ENCODE measurements around the gene PAFAH2. TPM values are rescaled to one million over a fixed set of nuclear protein-coding genes. Genes with fewer than 3 reads are reported as not detected.
A peak's percentile ranks its signal among the peaks of the same experiment; 100 is the strongest.

The PAFAH2 gene
- total and polyA plus RNA-seq, 5 experiments from 2014 or later: 16.4 to 25.5 (median 24.6) TPM

- Mint-ChIP-seq H3K36me3 (no peaks in the 10 kb centered on the region), H3K4me1 (peaks cover 0 to 2% (median under 1%) of the 10 kb centered on the region in 4 donors), H3K27me3 (peaks cover 0 to 2% (median 0%) of the 10 kb centered on the region in 5 donors), H3K4me3 (no peak overlapping the region), H3K9me3 (no peaks in the 10 kb centered on the region), H3K27ac (peak overlapping the region in 1 of 10 donors; percentile 33)
- POLR2A ChIA-PET: no interaction called here
- ATAC-seq (no peak), DNase-seq (no peak)
These were observed 30.7 kb upstream of the PAFAH2 start for GRCh38 chr1:26028490-26028980.

GRCh38 chr1:26027716-26028489 lies 30.0 kb upstream of the PAFAH2 start:
- POLR2A ChIA-PET: no interaction called here
- DNase-seq (no peak), ATAC-seq (no peak)
- H3K27me3 Mint-ChIP-seq: peaks cover 0 to 2% (median 0%) of the 10 kb centered on the region in 5 donors
- H3K27ac Mint-ChIP-seq: peak overlapping the region in 1 of 10 donors; percentile 28
- H3K4me1 Mint-ChIP-seq: peaks cover 0 to 2% (median under 1%) of the 10 kb centered on the region in 4 donors
- no peak overlapping the region for H3K4me3 Mint-ChIP-seq
- H3K9me3 Mint-ChIP-seq: no peaks in the 10 kb centered on the region
- no peaks in the 10 kb centered on the region for H3K36me3 Mint-ChIP-seq

GRCh38 chr1:26025517-26025916 lies 27.7 kb upstream of the PAFAH2 start:
- Mint-ChIP-seq H3K4me1 (peaks cover 0 to 2% (median under 1%) of the 10 kb centered on the region in 4 donors), H3K4me3 (no peak overlapping the region), H3K36me3 (no peaks in the 10 kb centered on the region), H3K9me3 (no peaks in the 10 kb centered on the region), H3K27ac (peak overlapping the region in 1 of 10 donors; percentile 21), H3K27me3 (no peaks in the 10 kb centered on the region)
- ATAC-seq (no peak), DNase-seq (no peak)
- POLR2A ChIA-PET: no interaction called here

GRCh38 chr1:26025060-26025459 lies 27.2 kb upstream of the PAFAH2 start:
- H3K27me3 Mint-ChIP-seq: no peaks in the 10 kb centered on the region
- H3K4me1 Mint-ChIP-seq: peaks cover 0 to 5% (median 4%) of the 10 kb centered on the region in 4 donors
- DNase-seq (no peak), ATAC-seq (no peak)
- POLR2A ChIA-PET: no interaction called here
- H3K27ac Mint-ChIP-seq: no peak overlapping the region
- H3K9me3 Mint-ChIP-seq: no peaks in the 10 kb centered on the region
- no peaks in the 10 kb centered on the region for H3K36me3 Mint-ChIP-seq
- H3K4me3 Mint-ChIP-seq: no peak overlapping the region

- no peaks in the 10 kb centered on the region for H3K36me3 Mint-ChIP-seq
- ATAC-seq (no peak), DNase-seq (no peak)
- no peak overlapping the region for H3K4me3 Mint-ChIP-seq
- H3K9me3 Mint-ChIP-seq: no peaks in the 10 kb centered on the region
- H3K27me3 Mint-ChIP-seq: no peaks in the 10 kb centered on the region
- POLR2A ChIA-PET: no interaction called here
- peaks cover 2 to 11% (median 8%) of the 10 kb centered on the region in 4 donors for H3K4me1 Mint-ChIP-seq
- no peak overlapping the region for H3K27ac Mint-ChIP-seq
These were observed 26.0 kb upstream of the PAFAH2 start for GRCh38 chr1:26023826-26024225.

GRCh38 chr1:26023009-26023408 lies 25.1 kb upstream of the PAFAH2 start:
- H3K9me3 Mint-ChIP-seq: no peaks in the 10 kb centered on the region
- H3K36me3 Mint-ChIP-seq: no peaks in the 10 kb centered on the region
- no peak overlapping the region for H3K27ac Mint-ChIP-seq
- DNase-seq (no peak), ATAC-seq (no peak)
- POLR2A ChIA-PET: no interaction called here
- peaks cover 5 to 15% (median 8%) of the 10 kb centered on the region in 4 donors for H3K4me1 Mint-ChIP-seq
- H3K27me3 Mint-ChIP-seq: no peaks in the 10 kb centered on the region
- H3K4me3 Mint-ChIP-seq: no peak overlapping the region

GRCh38 chr1:26022404-26022779 lies 24.5 kb upstream of the PAFAH2 start:
- H3K4me3 Mint-ChIP-seq: no peak overlapping the region
- H3K36me3 Mint-ChIP-seq: no peaks in the 10 kb centered on the region
- peak overlapping the region in 1 of 10 donors; percentile 71 for H3K27ac Mint-ChIP-seq
- ATAC-seq (no peak), DNase-seq (no peak)
- H3K4me1 Mint-ChIP-seq: peaks cover 4 to 14% (median 10%) of the 10 kb centered on the region in 4 donors
- POLR2A ChIA-PET: no interaction called here
- H3K9me3 Mint-ChIP-seq: no peaks in the 10 kb centered on the region
- no peaks in the 10 kb centered on the region for H3K27me3 Mint-ChIP-seq

GRCh38 chr1:26021647-26022403 lies 24.0 kb upstream of the PAFAH2 start, which contains the start of gene EXTL1:
Gene EXTL1 (plus strand): TSS chr1:26021775. CDS start chr1:26022647, 872 bp downstream.
- Mint-ChIP-seq H3K27ac (peak within 1 kb of the TSS in 1 of 10 donors; percentile 71), H3K4me3 (no peak within 1 kb of the TSS), H3K9me3 (no peaks in the 10 kb centered on the region), H3K4me1 (peaks cover 8 to 20% (median 16%) of the 10 kb centered on the region in 4 donors), H3K36me3 (no peaks in the 10 kb centered on the region), H3K27me3 (no peaks in the 10 kb centered on the region)
- POLR2A ChIA-PET: no interaction called here
- ATAC-seq (no peak), DNase-seq (no peak)

- POLR2A ChIA-PET: no interaction called here
- no peak overlapping the region for H3K27ac Mint-ChIP-seq
- H3K9me3 Mint-ChIP-seq: no peaks in the 10 kb centered on the region
These were observed 23.2 kb upstream of the PAFAH2 start for GRCh38 chr1:26020941-26021646.

GRCh38 chr1:26020330-26020768 lies 22.5 kb upstream of the PAFAH2 start:
- Mint-ChIP-seq H3K4me3 (no peak overlapping the region), H3K9me3 (no peaks in the 10 kb centered on the region), H3K27ac (no peak overlapping the region), H3K27me3 (no peaks in the 10 kb centered on the region), H3K36me3 (no peaks in the 10 kb centered on the region), H3K4me1 (peaks cover 12 to 26% (median 22%) of the 10 kb centered on the region in 4 donors)
- POLR2A ChIA-PET: no interaction called here
- no peak for ATAC-seq
- no peak for DNase-seq

More at GRCh38 chr1:26020941-26021646, 23.2 kb upstream of the PAFAH2 start:
- H3K4me3 Mint-ChIP-seq: no peak overlapping the region
- no peak for DNase-seq
- no peak for ATAC-seq
- H3K36me3 Mint-ChIP-seq: no peaks in the 10 kb centered on the region
- H3K4me1 Mint-ChIP-seq: peaks cover 12 to 26% (median 22%) of the 10 kb centered on the region in 4 donors
- H3K27me3 Mint-ChIP-seq: no peaks in the 10 kb centered on the region

GRCh38 chr1:26019641-26020315 lies 21.9 kb upstream of the PAFAH2 start:
- Mint-ChIP-seq H3K27ac (peak overlapping the region in 2 of 10 donors; percentile 21 to 34), H3K4me3 (no peak overlapping the region), H3K27me3 (no peaks in the 10 kb centered on the region), H3K4me1 (peaks cover 12 to 26% (median 22%) of the 10 kb centered on the region in 4 donors), H3K9me3 (no peaks in the 10 kb centered on the region), H3K36me3 (no peaks in the 10 kb centered on the region)
- POLR2A ChIA-PET: no interaction called here
- no peak for ATAC-seq
- no peak for DNase-seq

- H3K9me3 Mint-ChIP-seq: no peaks in the 10 kb centered on the region
- H3K36me3 Mint-ChIP-seq: no peaks in the 10 kb centered on the region
- POLR2A ChIA-PET: interaction anchor here (0.6 kb wide), 1 partner anchor 416 kb away, joined by 6 read pairs; no protein-coding TSS in a partner anchor
- H3K27ac Mint-ChIP-seq: peak overlapping the region in 8 of 10 donors; percentile 25 to 89 (median 74)
- H3K4me1 Mint-ChIP-seq: peaks cover 12 to 26% (median 22%) of the 10 kb centered on the region in 4 donors
- no peak for DNase-seq
- ATAC-seq: no peak
- H3K4me3 Mint-ChIP-seq: peak overlapping the region in 1 of 10 donors; percentile 34
- H3K27me3 Mint-ChIP-seq: no peaks in the 10 kb centered on the region
These were observed 19.7 kb upstream of the PAFAH2 start for GRCh38 chr1:26017606-26018005.
